SW480 (cell line): Measurements from ENCODE around the gene CENPO.

Experiments used
- DNase-seq: peaks from one replicate; pipeline ENCODE4 v3.0.0-alpha.2; 2016; ENCODE audit warnings: low spot score

Gene CENPO

GRCh38 chr2:24863641-24864040 lies 70.4 kb downstream of the CENPO start:
- no peak for DNase-seq

GRCh38 chr2:24866946-24867345 lies 73.7 kb downstream of the CENPO start:
- DNase-seq, result no peak

GRCh38 chr2:24870440-24870839 lies 77.2 kb downstream of the CENPO start:
- DNase-seq, result no peak

- no peak for DNase-seq
These were observed 77.9 kb downstream of the CENPO start for GRCh38 chr2:24870891-24871705.

GRCh38 chr2:24871852-24872333 lies 78.7 kb downstream of the CENPO start:
- DNase-seq, result no peak
